Thyroid gland (tissue), 4 donors: ENCODE results near the gene CREB3L2. TPM values are rescaled to one million over a fixed set of nuclear protein-coding genes. Genes with fewer than 3 reads are reported as not detected.
A peak's percentile ranks its signal among the peaks of the same experiment; 100 is the strongest.

Source experiments
- DNase-seq, 2 donors: peaks; one replicate each; pipeline ENCODE4 v3.0.0-alpha.2; 2019
- H3K27ac ChIP-seq, 3 donors: fragments of 200-600 bp; sonication (generic); 1 replicate in 2 of 3; 2 replicates in 1 of 3; pipeline ENCODE4 v1.5.1; 2016 to 2019; ENCODE audit warnings: mild to moderate bottlenecking in 1 of 3, moderate library complexity in 1 of 3
- H3K27me3 ChIP-seq: fragments of 200-600 bp; sonication (generic); one replicate; pipeline ENCODE4 v1.5.1; 2019
- H3K36me3 ChIP-seq, 2 donors: fragments of 200-600 bp; sonication (generic); one replicate each; pipeline ENCODE4 v1.5.1; 2016 to 2019
- H3K4me1 ChIP-seq, 2 donors: fragments of 200-600 bp; sonication (generic); one replicate each; pipeline ENCODE4 v1.5.1; 2017 to 2019
- H3K4me3 ChIP-seq, 3 donors: fragments of 200-600 bp; sonication (generic); replicated peaks in 1 of 3; 1 replicate in 2 of 3; 2 replicates in 1 of 3; pipeline ENCODE4 v1.5.1; 2016; ENCODE audit warnings: mild to moderate bottlenecking in 1 of 3
- H3K9me3 ChIP-seq: fragments of 200-600 bp; sonication (generic); one replicate; pipeline ENCODE4 v1.5.1; 2017
- POLR2A ChIP-seq, 2 donors: fragments of 450-650 bp; IDR thresholded peaks; one replicate each; pipeline ENCODE4 v1.6.1; 2017; ENCODE audit warnings: antibody characterized with exemption in 2 of 2, mild to moderate bottlenecking in 2 of 2, moderate library complexity in 1 of 2
- WGBS, 2 donors: methylation state at CpG; one replicate each; pipeline ENCODE4 v1.1.5; 2017; 5-methylcytosine and 5-hydroxymethylcytosine counted together
- intact Hi-C: fragments of 100-400 bp; cut with DNase I; formaldehyde crosslinking; loops from one replicate; pipeline ENCODE4 v1.15.1; 2023
- total RNA-seq, 4 donors: library from RNA; depleted of rRNA; stranded (reverse); fragments of >200 nt; gene quantifications; one replicate each; pipeline ENCODE4 v1.2.3, GENCODE V29; 2016
- TF ChIP-seq, protein P1 (sequence below), 6 experiments: fragments of 200-600 bp in 3 of 6; fragments of 450-650 bp in 3 of 6; sonication (generic) in 3 of 6; IDR thresholded peaks; one replicate each; pipeline ENCODE4 v1.5.1; 2016 to 2019; ENCODE audit warnings: antibody characterized with exemption in 6 of 6, mild to moderate bottlenecking in 2 of 6, inconsistent platforms in 1 of 6, moderate library complexity in 1 of 6

The CREB3L2 gene
- total RNA-seq, 4 donors from 2014 or later: 86.1 to 143 (median 103) TPM

DNA sequence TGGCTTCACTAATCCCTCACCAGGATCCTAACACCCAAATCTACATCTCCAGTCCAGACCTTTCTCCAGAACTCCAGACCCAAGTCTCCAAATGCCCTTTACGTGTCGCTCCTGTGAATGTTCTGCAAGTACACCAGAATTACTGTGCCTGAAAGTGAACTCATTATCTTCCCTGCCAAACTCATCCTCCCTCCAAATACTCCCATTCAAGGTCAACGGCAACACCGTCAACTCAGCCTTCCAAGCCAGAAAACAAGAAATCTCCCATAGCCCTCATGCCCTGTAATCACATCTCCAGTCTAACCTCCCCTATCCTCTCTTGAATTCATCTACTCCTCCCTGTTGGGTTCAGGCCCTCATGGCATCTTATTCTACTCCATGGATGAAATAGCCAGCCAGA is 12.3 kb downstream of the CREB3L2 start:
- DNase-seq: no peak
- Histone ChIP-seq H3K9me3 (no peaks in the 10 kb centered on the region), H3K4me3 (no peak overlapping the region), H3K27me3 (no peaks in the 10 kb centered on the region), H3K27ac (peak overlapping the region; percentile 29 to 91 (median 78)), H3K4me1 (peaks cover 98 to 100% of the 10 kb centered on the region in 2 donors), H3K36me3 (no peaks in the 10 kb centered on the region)
- TF ChIP-seq POLR2A (IDR thresholded peaks at IDR 0.05): no peak
- TF ChIP-seq, protein P1, sequence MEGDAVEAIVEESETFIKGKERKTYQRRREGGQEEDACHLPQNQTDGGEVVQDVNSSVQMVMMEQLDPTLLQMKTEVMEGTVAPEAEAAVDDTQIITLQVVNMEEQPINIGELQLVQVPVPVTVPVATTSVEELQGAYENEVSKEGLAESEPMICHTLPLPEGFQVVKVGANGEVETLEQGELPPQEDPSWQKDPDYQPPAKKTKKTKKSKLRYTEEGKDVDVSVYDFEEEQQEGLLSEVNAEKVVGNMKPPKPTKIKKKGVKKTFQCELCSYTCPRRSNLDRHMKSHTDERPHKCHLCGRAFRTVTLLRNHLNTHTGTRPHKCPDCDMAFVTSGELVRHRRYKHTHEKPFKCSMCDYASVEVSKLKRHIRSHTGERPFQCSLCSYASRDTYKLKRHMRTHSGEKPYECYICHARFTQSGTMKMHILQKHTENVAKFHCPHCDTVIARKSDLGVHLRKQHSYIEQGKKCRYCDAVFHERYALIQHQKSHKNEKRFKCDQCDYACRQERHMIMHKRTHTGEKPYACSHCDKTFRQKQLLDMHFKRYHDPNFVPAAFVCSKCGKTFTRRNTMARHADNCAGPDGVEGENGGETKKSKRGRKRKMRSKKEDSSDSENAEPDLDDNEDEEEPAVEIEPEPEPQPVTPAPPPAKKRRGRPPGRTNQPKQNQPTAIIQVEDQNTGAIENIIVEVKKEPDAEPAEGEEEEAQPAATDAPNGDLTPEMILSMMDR (IDR thresholded peaks at IDR 0.05): no peak
- intact Hi-C loops: no loop called here
- WGBS, 2 donors: 79 to 85% methylated on average over 4 of the region's 4 CpGs

DNA sequence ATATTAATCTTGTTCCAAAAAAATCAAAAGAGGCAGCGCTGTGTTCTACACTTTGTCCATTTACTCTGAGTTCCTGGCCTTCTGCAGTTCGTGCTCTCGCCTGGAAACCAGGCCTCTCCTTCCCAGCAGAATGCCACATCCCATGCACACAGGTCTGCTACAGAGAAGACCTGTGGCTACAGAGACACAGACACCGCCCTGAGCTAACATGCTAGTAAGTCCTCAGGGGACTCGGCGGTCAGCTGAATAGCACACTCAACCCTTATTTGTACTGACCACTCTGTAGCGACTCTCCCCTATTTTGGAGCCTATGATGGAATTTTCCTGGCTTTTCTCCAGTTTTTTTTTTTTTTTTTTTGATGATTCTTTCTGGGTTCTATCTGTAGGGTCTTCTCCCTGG is 12.8 kb downstream of the CREB3L2 start:
- no peak for TF ChIP-seq POLR2A (IDR thresholded peaks at IDR 0.05)
- TF ChIP-seq, protein P1 (IDR thresholded peaks at IDR 0.05): no peak
- WGBS, 2 donors: 57 to 63% methylated on average over 7 of the region's 7 CpGs
- Histone ChIP-seq H3K4me3 (no peak overlapping the region), H3K27ac (peak overlapping the region; percentile 51 to 91 (median 78)), H3K36me3 (no peaks in the 10 kb centered on the region), H3K9me3 (no peaks in the 10 kb centered on the region), H3K4me1 (peaks cover 98 to 100% of the 10 kb centered on the region in 2 donors), H3K27me3 (no peaks in the 10 kb centered on the region)
- peak; percentile 53 to 54 for DNase-seq
- intact Hi-C loops: no loop called here

DNA sequence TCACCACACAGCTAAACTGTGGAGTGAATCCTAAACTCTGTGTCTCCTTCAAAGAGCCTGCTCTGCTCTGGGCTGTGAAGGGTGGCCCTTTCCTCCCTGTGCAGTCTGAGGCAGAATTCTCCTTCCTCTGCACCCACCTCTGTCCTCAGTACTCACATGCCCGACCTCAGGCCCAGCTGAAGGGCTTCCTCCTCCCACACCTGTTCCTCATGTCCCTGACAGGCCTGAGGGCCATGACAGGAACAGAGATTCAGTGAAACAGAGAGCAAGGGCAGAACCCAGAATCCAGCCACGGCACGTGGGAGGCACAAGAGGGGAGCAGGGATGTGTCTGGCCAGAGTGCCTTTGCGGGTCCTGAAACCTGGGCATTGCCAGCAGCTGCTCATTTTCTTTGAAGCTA is 13.9 kb downstream of the CREB3L2 start:
- no peaks in the 10 kb centered on the region for H3K27me3 ChIP-seq
- no peaks in the 10 kb centered on the region for H3K9me3 ChIP-seq
- H3K4me3 ChIP-seq: no peak overlapping the region
- intact Hi-C loops: no loop called here
- H3K4me1 ChIP-seq: peaks cover 99 to 100% of the 10 kb centered on the region in 2 donors
- 54 to 63% methylated on average over 4 of the region's 4 CpGs for WGBS, 2 donors
- peak; percentile 44 to 55 for DNase-seq
- peak overlapping the region; percentile 51 to 91 (median 78) for H3K27ac ChIP-seq
- TF ChIP-seq POLR2A (IDR thresholded peaks at IDR 0.05): no peak
- TF ChIP-seq, protein P1 (IDR thresholded peaks at IDR 0.05): no peak
- H3K36me3 ChIP-seq: no peaks in the 10 kb centered on the region

DNA sequence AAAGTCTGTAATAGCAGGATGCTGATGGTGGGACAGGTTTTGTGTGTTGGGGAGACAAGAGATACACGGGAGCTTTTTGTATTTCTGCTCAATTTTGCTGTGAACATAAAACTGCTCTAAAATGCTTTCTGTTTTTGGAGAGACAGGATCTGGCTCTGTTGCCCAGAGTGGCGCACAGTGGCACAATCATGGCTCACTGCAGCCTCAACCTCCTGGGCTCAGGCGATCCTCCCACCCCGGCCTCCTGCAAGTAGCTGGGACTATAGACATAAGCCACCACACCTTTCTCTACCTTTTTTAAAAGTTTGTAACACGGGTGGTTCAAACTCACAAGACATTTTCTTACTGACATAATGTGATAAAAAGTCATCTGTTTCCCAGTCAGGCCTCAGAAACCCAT is 14.3 kb downstream of the CREB3L2 start:
- TF ChIP-seq, protein P1 (IDR thresholded peaks at IDR 0.05): no peak
- no peak for TF ChIP-seq POLR2A (IDR thresholded peaks at IDR 0.05)
- 86 to 88% methylated on average over 5 of the region's 5 CpGs for WGBS, 2 donors
- no peaks in the 10 kb centered on the region for H3K9me3 ChIP-seq
- no peak for DNase-seq
- H3K36me3 ChIP-seq: no peaks in the 10 kb centered on the region
- H3K27me3 ChIP-seq: no peaks in the 10 kb centered on the region
- no peak overlapping the region for H3K4me3 ChIP-seq
- peak overlapping the region; percentile 73 to 91 (median 78) for H3K27ac ChIP-seq
- intact Hi-C loops: no loop called here
- H3K4me1 ChIP-seq: peaks cover 98 to 100% of the 10 kb centered on the region in 2 donors

DNA sequence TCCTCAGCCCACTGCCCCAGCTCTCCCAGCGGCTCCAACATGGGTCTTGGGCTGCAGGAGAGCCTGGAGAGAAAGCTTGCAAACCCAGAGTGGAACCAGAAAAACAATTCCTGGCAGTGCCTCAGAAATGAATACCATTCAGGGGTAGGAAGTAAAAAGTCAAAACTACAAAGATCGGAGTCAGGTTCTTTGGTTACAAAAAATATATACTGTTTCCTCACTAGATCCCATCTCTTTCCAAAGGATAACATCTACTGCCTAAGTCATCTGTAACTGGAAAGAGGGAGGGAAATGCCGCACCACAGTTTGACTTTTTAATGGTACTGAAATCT is 14.9 kb downstream of the CREB3L2 start:
- intact Hi-C loops: no loop called here
- peak overlapping the region; percentile 73 to 91 (median 78) for H3K27ac ChIP-seq
- peaks cover 92 to 99% of the 10 kb centered on the region in 2 donors for H3K4me1 ChIP-seq
- 38 to 53% methylated on average over 3 of the region's 3 CpGs for WGBS, 2 donors
- peak; percentile 40 to 48 for DNase-seq
- no peaks in the 10 kb centered on the region for H3K36me3 ChIP-seq
- TF ChIP-seq, protein P1 (IDR thresholded peaks at IDR 0.05): no peak
- TF ChIP-seq POLR2A (IDR thresholded peaks at IDR 0.05): no peak
- H3K9me3 ChIP-seq: no peaks in the 10 kb centered on the region
- no peak overlapping the region for H3K4me3 ChIP-seq
- H3K27me3 ChIP-seq: no peaks in the 10 kb centered on the region
